Measurements from ENCODE around the gene RBM10. TPM values are rescaled to one million over a fixed set of nuclear protein-coding genes. Genes with fewer than 3 reads are reported as not detected.

RBM10 gene
- total RNA-seq, 1 donor from 2014 or later: 54.2 TPM

DNA sequence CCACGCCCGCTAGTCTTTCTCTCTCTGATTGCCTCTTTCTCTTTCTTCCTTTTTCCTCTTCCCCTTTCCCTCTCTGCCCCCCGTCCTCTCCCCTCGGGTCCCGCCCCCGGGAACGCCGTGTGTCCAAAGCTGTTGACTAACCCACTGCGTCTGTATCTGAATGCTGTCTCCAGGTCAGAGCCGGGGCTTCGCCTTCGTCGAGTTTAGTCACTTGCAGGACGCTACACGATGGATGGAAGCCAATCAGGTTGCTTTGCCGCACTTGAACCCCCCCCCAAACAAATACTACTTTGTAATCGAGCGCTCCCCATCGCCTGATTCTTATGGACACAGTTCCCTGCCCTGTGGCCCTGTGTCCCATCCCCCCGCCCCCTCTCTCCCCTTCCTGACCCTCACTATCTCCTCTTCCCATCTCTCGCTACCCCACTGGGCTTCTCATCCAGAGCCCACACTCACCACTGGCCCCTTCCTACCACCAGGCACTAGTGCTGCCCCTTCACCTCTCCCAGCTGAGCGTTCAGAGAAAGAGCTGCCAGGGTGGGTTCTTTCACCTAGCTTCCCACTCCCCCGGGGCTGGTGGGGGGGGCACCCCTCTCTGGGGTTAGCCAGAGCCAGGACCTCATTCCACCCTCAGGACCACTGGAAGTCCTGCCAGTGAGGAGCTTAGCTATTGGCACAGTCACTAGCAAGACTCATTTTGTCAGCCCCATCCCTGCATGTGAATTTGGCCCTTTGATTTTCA lies 30.0 kb downstream of the RBM10 start:
- intact Hi-C loops (cut with micrococcal nuclease): no loop called here

DNA sequence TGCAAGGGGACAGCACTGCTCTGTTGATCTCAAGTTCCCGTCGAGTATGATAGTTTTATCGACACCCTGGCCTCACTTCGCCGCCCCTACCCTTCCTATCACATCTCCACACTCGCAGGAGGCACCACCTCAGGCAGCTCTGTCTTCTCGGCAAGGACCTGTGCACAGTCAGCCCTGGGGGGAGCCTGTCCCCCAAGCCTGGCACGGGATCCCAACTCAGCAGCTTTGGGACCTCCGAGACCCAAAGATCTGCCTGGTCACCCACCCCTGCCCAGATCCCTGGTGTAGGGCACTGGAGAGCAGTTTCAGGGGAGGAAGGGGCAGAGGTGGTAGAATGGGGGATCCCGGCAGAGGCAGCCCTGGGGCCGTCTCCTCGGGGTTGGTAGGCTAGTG lies 30.6 kb downstream of the RBM10 start:
- intact Hi-C loops (cut with micrococcal nuclease): no loop called here

DNA sequence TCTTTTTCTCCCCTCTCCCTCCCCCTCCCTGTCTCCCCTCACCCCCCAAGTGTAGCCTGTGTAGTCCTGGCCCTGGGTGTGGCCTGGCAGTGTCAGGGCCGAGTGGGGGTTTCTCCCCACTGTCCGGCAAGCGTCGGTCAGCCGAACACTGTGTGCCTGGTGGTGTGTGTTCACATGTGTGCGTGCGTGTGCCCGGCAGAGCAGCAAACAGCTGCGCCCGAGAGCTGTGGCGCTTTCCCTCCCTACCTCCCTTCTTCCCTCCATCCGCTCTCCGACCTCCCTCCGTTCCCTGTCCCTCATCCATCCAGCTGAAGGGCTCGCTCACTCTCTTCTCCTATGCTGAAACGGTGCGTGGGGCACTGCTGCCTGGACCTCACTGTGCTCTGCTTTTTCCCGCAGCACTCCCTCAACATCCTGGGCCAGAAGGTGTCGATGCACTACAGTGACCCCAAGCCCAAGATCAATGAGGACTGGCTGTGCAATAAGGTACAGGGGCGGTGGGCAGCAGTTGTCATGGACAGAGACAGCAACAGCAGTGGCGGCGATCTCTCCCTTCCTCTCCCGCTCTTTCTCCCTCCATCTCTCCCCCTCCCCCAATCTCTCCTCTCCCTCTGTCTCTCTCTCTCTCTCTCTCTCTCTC lies 31.2 kb downstream of the RBM10 start:
- intact Hi-C loops (cut with micrococcal nuclease): no loop called here

DNA sequence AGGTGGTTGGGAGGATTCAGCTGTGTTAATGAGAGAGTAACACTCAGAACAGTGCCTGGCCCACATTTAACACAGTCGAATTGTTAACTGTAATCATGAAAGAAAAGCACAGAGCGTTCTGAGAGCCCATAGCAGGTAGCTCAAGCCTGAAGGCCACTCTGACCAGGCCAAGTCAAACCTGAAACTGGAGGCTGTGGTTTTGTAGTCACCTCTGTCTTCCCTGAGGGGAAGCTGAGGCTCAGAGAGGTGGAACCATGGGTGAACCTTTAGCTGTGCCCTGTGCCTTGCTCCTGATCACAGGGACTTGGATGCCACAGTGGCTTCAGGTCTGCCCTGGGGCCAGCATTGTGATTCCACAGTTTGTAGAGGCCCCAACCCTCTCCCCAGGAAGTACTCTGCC lies 32.1 kb downstream of the RBM10 start:
- intact Hi-C loops (cut with micrococcal nuclease): no loop called here

DNA sequence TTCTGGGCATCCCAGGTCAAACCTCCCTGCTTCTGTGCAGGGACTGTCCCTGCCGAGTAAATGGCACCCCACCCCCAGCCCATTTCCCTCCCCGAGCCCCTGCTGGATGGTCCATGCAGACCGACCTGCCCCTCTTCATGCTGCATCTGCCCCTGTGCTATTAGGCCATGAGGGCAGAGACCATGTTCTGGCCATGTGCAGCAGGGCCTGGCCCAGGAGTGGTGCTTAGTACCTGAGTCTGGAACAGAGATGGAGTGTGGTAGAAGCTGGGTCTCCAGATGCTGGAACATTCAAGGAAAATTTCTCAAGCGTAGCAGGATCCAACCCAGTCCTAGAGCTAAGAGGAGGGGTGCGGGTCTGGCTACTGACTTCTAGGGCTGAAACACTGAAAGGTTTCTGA lies 33.3 kb downstream of the RBM10 start:
- intact Hi-C loops (cut with micrococcal nuclease): no loop called here

DNA sequence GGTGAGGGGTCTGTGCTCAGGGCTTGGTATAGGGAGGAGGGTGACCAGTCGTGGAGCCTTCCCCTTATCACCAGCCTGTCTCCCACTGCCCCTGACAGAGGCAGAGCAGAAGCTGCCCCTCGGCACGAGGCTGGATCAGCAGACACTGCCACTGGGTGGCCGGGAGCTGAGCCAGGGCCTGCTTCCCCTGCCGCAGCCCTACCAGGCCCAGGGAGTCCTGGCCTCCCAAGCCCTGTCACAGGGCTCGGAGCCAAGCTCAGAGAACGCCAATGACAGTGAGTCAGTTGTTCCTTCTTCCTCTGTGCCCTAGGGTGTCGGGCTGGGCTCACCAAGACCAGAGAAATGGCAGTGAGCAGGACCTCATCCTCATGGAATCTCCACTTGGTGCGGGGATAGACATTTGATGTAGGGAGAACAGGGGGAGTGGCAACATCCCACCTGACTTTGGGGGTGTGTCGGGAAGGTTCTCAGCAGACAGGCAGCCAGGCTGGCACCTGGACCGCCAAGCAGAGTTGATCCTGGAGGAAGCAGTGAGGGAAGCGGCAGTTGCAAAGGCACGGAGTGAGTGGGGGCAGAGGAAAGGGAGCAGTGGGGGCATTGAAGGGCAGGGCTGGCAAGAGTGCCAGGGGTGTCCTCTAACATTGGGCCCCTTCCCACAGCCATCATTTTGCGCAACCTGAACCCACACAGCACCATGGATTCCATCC lies 34.4 kb downstream of the RBM10 start:
- intact Hi-C loops (cut with micrococcal nuclease): no loop called here

DNA sequence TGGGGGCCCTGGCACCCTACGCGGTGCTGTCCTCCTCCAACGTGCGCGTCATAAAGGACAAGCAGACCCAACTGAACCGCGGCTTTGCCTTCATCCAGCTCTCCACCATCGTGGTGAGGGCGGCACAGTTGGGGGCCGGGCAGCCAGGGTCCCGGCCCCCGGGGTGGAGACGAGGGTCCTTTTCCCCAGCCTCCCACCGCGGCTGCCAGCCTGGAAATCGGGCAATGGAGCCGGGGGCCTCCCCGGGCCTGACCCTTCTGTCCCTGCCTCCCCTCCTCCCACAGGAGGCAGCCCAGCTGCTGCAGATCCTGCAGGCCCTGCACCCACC lies 34.9 kb downstream of the RBM10 start:
- intact Hi-C loops (cut with micrococcal nuclease): no loop called here

DNA sequence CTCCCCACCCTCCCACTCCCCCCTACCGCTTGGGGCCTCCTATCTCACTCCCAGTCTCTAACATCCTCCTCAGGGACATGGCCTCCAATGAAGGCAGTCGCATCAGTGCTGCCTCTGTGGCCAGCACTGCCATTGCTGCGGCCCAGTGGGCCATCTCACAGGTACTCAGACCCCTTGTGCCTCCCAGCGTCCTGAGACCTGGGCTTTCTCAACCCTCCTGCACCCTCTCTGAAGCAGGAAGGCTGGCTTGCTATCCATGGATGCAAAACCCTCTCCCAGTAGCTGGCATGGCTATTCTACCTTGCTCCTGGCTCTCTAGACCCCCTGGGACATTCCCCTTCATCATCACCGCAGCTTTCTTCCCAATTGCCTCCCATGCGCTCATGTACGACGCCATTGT lies 35.3 kb downstream of the RBM10 start:
- intact Hi-C loops (cut with micrococcal nuclease): no loop called here

DNA sequence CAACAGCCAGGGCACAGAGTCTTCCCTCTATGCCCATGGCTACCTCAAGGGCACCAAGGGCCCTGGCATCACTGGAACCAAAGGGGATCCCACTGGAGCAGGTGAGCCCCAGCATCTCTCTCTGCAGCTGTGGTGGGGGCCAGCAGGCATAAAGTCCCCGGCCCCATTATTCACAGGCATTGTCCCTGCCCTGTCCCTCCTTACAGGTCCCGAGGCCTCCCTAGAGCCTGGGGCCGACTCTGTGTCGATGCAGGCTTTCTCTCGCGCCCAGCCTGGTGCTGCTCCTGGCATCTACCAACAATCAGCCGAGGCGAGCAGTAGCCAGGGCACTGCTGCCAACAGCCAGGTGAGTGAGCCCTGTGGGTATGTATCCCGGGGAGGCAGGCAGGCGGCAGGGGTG lies 36.3 kb downstream of the RBM10 start:
- intact Hi-C loops (cut with micrococcal nuclease): no loop called here

DNA sequence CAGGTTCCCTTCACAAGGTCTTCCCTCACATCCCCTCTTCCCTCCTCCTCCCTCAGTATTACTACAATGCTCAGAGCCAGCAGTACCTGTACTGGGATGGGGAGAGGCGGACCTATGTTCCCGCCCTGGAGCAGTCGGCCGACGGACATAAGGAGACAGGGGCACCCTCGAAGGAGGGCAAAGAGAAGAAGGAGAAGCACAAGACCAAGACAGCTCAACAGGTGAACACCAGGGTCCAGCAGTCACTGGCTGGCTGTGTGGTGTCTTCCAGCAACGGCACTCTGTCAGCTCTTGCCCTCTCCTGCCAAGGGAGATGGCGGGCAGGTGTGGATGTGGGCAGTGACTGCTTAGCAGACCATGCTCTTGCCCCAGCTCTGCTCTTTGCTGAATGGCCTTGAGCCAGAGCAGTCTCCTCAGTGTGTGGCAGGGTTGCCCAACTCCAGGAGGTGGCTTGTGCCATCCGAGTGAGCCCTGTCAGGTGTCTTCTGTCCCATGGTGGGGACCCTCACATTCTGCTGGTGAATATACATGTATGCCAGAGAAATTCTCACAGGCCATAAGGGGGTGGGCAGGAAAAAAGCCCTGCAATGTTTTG lies 37.2 kb downstream of the RBM10 start:
- intact Hi-C loops (cut with micrococcal nuclease): no loop called here

DNA sequence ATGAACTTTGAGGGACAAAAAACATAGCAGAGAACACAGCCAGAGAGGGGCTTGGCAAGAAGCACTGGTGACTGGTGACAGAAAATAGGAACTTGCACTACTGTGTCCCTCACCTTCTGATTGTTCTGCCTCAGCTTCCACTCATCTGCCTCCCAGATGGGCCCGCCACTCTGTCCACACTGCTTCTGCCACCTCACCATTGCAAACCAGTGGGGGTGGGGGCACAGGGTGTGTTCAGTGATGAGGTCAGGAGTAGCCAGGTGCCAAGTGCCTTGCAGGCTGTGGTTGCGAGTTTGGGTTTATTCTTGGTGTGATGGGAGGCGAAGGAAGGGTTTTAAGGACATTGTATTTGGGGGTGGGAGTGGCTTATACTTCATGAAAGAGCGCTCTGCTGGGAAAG lies 39.5 kb downstream of the RBM10 start:
- intact Hi-C loops (cut with micrococcal nuclease): no loop called here

DNA sequence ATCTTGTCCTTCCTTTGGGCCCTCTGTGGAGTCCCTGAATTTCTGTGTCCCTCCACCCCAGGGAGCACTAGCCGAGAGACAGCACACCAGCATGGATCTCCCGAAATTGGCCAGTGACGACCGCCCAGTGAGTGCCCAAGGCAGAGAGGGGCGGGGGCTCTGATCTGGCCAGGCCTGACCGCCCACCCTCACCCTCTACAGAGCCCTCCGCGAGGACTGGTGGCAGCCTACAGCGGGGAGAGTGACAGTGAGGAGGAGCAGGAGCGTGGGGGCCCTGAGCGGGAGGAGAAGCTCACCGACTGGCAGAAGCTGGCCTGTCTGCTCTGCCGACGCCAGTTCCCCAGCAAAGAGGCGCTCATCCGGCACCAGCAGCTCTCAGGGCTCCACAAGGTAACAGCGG lies 40.2 kb downstream of the RBM10 start:
- intact Hi-C loops (cut with micrococcal nuclease): no loop called here

DNA sequence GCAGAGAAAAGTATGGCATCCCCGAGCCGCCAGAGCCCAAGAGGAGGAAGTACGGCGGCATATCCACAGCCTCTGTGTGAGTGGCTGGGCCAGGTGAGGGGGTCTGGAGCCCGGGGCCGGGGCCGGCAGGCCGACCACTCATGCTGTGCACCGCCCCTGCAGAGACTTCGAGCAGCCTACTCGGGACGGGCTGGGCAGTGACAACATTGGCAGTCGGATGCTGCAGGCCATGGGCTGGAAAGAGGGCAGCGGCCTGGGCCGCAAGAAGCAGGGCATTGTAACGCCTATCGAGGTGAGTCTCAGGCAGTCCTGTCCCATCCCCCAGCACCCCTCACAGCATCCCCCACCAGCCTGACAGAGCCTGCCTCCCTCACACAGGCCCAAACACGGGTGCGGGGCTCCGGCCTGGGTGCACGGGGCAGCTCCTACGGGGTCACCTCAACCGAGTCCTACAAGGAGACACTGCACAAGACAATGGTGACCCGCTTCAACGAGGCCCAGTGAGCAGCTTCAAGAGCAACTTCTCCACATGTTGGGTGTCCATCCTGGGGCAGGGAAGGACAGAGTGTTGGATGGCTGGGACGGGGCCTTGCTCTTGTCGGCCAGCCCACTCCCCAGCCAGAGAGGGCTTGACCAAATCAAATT lies 41.2 kb downstream of the RBM10 start:
- intact Hi-C loops (cut with micrococcal nuclease): no loop called here

DNA sequence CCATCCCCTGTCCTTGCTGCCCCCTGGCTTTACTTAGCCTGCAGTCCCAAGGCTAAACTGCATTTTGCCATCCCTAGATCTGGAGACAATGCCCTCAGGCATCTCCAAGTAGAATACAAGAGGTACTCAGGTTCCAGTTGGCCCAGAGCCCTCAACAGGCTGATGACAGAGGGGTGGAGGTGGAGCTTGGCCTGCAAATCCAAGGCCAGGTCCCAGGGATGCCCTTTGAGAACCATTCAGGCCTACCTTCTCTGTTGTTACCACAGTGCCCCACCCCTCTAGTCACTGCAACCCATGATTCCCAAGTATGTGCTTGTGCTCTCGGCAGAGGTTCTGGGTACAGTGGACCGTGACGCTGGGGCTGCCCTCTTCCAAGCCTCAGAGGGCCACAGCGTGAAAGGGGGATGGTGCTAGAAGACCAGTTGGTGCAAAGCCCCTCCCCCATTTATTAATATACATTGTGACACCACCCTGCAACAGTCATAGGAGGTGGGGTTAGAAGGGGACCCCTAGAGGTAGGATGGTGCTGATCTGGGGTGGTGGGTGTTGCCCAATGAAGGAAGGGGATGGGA lies 42.2 kb downstream of the RBM10 start:
- intact Hi-C loops (cut with micrococcal nuclease): no loop called here

DNA sequence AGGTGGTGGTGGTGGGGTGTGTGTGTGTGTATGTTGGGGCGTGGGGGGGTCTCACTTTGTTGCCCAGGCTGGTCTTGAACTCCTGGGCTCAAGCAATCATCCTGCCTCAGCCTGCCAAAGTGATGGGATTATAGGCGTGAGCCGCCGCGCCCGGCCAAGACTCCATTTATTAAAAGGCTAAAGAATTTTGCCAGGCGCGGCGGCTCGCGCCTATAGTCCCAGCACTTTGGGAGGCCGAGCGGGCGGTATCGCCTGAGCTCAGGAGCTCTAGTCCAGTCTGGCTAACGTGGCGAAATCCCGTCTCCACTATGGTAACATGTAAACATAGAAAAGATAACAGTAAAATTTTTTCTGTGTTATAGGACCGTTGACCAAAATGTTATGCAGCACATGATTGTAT lies 44.9 kb downstream of the RBM10 start:
- intact Hi-C loops (cut with micrococcal nuclease): loop anchor here (1.0 to 10.0 kb wide), 4 partner anchors 45 to 1335 kb away; partner anchors contain the start of genes EBP, FTSJ1, JADE3 and RBM10

DNA sequence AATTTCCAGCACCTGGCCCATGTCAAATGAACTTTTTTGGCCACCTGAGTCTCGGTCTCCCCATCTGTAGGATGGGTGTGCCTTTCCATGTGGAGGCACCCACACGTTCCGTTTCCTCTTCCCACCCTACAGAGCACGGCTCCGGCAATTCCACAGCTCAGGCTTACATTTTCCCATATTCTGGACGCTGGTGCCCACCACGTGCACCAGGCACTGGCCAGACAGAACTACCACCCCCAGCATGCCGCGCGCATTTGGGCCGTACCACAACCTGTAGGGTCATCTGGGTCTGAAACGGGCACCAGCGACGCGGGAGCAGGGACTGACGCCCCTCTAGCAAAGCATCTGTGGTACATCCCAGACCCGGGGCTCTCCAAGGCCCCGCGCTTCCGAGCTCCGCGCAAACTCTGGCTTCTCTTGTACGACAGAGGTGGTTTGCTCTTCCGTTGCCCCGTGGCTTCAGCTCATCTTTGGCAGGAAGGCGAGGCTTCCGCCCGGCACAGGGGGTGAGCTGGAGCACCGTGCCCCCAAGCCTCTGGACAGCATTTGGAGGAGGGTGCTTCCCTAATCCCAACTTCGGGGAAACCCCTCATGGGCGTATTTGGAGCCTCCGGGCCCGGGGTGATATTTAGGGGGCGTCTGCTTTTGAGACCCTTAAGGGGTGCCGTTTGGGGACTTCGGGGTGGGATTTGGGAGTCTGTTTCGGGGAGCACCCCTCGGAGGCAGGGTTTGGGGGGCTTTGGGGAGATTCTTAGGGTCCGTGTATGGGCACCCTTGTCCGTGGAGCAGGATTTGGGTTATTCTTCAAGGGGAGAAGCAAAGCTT lies 45.6 kb downstream of the RBM10 start:
- intact Hi-C loops (cut with micrococcal nuclease): loop anchor here (1.0 to 10.0 kb wide), 4 partner anchors 45 to 1334 kb away; partner anchors contain the start of genes EBP, FTSJ1, JADE3 and RBM10

DNA sequence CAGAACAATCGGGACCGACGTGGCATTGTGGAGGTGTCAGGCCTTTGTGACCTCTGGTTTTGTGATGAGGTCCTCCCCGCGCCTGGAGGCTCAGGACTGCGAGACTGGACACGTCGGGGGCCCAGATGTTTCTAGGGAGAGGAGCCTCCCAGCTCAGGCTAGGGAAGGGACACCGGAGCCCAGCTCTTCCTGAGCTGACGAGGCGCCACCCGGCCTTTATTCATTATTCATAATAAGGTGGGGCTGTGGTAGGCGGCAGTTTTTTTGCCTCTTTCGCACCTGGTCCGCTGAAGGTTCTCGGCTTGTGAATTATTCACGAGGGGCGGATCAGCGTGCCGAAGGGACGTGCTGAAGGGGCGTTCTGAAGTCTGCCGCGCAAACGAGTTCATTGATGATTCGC lies 46.3 kb downstream of the RBM10 start:
- intact Hi-C loops (cut with micrococcal nuclease): loop anchor here (5.0 to 10.0 kb wide), 3 partner anchors 279 to 1333 kb away; partner anchors contain the start of genes EBP, FTSJ1 and JADE3

DNA sequence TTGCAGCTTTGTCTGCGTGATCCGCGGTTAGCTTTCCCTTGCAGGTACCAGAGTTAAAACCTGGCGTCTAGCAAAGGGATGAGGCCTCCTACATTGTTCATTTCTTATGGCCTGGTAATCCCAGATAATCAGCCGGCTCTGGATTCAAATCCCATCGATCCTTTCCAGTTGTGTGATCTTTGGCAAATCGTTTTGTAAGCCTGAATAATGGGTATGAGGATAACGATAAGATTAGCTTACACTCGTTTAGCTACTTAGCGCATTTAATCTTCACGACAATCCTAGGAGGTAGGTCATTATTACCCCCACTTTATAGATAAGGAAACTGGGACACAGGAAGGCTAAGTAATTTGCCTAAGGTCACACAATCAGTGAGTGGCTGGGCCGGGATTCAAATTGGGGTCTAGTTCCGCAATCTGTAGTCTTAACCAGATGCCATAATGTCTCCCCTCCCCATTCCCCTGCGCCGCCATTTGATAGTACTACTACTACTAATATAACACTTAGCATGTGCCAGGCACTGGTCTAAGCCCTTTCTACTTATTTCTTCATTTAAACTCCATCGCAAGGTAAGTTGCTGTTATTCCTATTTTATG lies 46.9 kb downstream of the RBM10 start:
- intact Hi-C loops (cut with micrococcal nuclease): loop anchor here (2.0 to 10.0 kb wide), 4 partner anchors 280 to 1333 kb away; partner anchors contain the start of genes EBP, FTSJ1, JADE3 and ZNF81

DNA sequence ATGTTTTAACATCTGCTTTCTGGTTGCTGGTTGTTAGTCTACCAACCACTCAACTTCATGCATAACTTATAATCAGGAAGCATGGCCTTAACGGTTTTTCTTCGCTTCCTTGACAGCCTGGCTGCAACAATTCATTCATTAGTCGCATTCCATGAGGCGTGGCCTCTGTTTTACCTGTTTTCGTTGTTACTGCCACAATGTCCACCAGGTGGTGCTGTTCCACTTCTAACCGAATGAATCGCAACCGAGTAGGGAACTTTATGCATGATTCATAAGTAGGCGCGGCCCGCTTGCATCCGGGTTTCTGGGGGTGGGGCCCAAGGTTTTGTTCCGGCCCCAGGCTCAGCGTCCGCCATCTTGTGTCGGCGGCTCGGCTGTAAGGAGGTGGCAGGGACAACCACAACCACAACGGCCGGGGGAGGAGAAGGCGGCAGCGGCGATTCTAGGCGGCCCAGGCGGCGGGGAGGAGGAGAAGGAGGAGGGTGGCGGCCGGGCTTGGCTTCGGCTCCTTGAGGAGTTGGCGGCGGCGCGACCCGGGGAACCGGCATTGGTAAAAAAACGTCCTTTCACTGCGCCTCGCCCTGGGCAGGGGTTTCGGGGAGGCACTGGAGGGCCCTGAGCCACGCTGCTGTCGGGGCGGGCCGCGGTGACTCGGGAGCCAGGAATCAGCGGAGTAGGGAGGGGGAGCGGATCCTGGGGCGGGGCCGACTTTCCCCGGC lies 48.6 kb downstream of the RBM10 start, which contains the start of gene UBA1:
Gene UBA1 (plus strand): TSS at position 355 of the 719 bp plus-strand sequence. CDS start 4,974 bp downstream, outside the sequence.
- intact Hi-C loops (cut with micrococcal nuclease): loop anchor here (1.0 to 10.0 kb wide), 17 partner anchors 24 to 1331 kb away; partner anchors contain the start of genes ARAF, EBP, ELK1 and FTSJ1

Data from T-helper 1 cell treated with Interleukin-12 subunit alpha and Interleukin-12 subunit beta and Interleukin-4 antibody, amounts not matched to agents 30 ng/mL and 1 ng/mL, for 36 hours (primary cell).